Hematopoietic multipotent progenitor cell treated with erythropoietin and hydrocortisone succinate and interleukin-3 and kit ligand, for 15 days (in vitro differentiated cells): ENCODE results near the gene COMMD3.

Experiments
- DNase-seq: peaks from one replicate; pipeline ENCODE4 v3.0.0-alpha.2; 2015; ENCODE audit warnings: low spot score

Gene COMMD3

DNA sequence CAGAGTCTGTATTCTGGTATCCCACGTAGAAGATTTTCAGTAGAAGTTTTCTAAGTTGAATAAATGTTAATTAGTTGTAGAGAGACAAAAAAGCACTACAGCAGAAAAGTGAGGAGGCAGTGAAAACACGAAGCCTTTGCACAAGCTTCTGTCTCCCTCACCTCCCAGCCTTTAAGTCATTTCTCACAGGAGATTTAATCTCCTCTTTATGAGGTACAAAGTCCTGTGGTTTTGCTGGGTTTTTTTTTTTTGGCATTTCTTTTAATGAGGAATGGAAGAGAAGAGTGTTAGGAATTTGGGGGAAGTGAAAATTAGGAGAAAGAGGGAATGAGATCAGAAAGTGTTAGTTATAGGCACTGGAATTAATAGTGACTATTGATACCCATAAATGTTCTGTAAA is 50.6 kb downstream of the COMMD3 start:
- no peak for DNase-seq

DNA sequence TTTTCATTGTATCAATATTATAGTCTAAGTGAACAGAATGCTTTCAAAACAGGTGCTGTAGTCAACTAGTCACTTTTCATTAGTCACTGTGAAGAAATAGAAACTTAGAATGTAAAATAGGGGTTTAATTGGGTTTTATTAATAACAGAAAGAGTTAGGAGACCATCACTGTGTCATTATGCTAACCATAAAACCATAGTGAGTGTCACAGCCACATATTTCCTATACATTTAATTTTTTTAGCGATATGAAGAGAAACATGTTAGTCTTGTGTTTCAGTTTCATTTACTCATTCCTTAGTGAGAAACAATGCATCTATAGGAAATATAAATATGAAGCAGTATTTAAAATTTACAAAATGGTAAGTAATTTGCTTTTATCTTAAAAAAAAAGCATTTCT is 51.3 kb downstream of the COMMD3 start:
- no peak for DNase-seq

DNA sequence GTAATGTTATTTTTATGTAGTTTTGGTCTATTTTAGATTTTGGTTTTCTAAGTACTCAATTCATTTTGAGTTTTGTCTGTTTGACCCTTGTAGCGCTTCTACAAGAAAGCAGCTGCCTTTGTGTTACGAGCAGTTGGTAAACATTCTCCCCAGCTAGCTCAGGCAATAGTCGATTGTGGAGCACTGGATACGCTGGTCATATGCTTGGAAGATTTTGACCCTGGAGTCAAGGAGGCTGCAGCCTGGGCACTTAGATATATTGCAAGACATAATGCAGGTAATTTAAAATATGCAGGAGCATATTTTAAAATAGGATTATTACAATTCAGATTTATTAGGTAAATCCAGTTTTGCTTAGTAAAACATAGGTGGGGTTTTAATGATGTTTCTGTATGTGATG is 52.2 kb downstream of the COMMD3 start:
- DNase-seq: no peak

DNA sequence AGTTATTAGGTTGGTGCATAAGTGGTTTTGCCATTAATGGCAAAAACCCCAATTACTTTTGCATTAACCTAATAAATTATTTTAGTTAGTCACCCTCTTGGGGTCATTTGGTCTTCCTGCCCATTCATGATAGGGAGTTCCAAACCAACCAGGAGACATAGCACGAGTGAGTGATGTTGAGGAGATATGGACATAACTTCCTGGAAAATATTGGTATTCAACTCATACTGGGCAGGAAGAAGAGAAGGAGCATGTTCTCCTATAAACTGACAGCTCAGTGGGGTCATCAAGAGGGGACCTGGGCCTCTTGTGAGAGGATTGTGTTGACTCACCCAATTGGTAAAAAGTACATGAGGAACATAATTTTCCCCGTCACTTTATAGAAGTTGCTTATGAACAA is 52.8 kb downstream of the COMMD3 start:
- DNase-seq: no peak

DNA sequence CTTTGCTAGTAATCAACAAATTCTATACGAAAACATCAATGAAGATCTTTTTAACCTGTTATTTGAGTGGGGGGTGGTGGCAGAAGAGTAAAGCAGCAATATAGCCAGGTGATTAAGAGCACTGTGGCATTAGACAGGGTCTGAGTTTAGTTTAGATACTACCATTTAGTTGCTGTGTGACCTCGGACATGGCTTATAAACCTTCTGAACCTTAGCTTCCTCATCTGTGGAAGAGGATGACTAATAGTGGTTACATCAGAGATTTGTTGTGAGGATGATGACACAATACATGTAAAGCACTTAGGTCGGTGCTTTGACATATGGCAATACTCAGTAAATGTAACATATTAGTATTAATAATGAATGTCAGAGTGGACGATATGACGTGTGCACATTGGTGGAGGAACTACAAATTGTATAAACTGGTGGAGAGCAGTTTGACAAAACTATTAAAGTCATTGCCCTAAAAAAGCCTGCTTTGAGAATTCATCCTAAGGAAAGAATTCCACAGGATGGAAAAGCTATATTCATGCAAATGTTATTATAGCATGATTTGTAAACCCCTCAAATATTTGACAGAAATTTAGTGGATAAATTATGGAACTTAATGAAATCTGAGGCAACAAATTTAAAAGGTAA is 53.4 kb downstream of the COMMD3 start:
- DNase-seq: no peak
